Panc1 (cell line): Measurements from ENCODE around the gene MAP2K6. TPM values are rescaled to one million over a fixed set of nuclear protein-coding genes. Genes with fewer than 3 reads are reported as not detected.

Experiments
- ATAC-seq: fragments of 200-7000 bp; cut with Tn5 transposase; 2 replicates; pipeline ENCODE4 v1.9.1; 2020; ENCODE audit warnings: mild to moderate bottlenecking, moderate library complexity
- BruUV-seq: library from RNA; stranded (reverse); fragments of 400-500 nt; replicated peaks from 2 replicates; lab custom pipeline; 2021; lab: Mats Ljungman, UMichigan
- CTCF ChIA-PET: fragments of 300-600 bp; sonication (Branson Sonifier 250); formaldehyde crosslinking; loops from one replicate; lab custom pipeline; 2022; ENCODE audit warnings: antibody characterized with exemption; lab: Charles Lee
- POLR2A ChIA-PET: fragments of 300-600 bp; sonication (Branson Sonifier 250); formaldehyde crosslinking; loops from one replicate; lab custom pipeline; 2022; ENCODE audit warnings: antibody characterized with exemption; lab: Charles Lee
- DNase-seq: peaks from one replicate; pipeline ENCODE4 v3.0.0-alpha.2; 2010; ENCODE audit warnings: low read depth, low spot score
- H3K27ac ChIP-seq: 2 replicates; pipeline ENCODE4 v1.5.1; 2011; ENCODE audit warnings: mild to moderate bottlenecking, low read length, inconsistent platforms
- H3K27me3 ChIP-seq: fragments of 200-500 bp; sonication (Bioruptor generic); 2 replicates; pipeline ENCODE4 v1.6.0; 2014; ENCODE audit warnings: low read length, inconsistent platforms; ENCODE audit not compliant: control insufficient read depth, insufficient read depth
- H3K36me3 ChIP-seq: fragments of 200-500 bp; sonication (Bioruptor generic); 2 replicates; pipeline ENCODE4 v1.5.1; 2014; ENCODE audit warnings: inconsistent platforms, mild to moderate bottlenecking, low read length, moderate library complexity; ENCODE audit not compliant: control insufficient read depth, insufficient read depth
- H3K4me1 ChIP-seq: 2 replicates; pipeline ENCODE4 v1.5.1; 2011; ENCODE audit warnings: inconsistent platforms, mild to moderate bottlenecking, low read length, moderate library complexity; ENCODE audit not compliant: control insufficient read depth, insufficient read depth
- H3K4me3 ChIP-seq, 2 experiments: 2 replicates each; pipeline ENCODE4 v1.5.1; 2011 to 2012; ENCODE audit warnings: low read depth in 2 of 2, low read length in 2 of 2, mild to moderate bottlenecking in 2 of 2, inconsistent platforms in 1 of 2, moderate library complexity in 1 of 2
- H3K9me3 ChIP-seq: fragments of 200-500 bp; sonication (Bioruptor generic); 2 replicates; pipeline ENCODE4 v1.5.1; 2014; ENCODE audit warnings: low read depth, mild to moderate bottlenecking, inconsistent platforms, low read length, moderate library complexity; ENCODE audit not compliant: control insufficient read depth, insufficient read depth
- POLR2AphosphoS5 ChIP-seq: IDR thresholded peaks from 2 replicates; pipeline ENCODE4 v1.6.1; 2012; ENCODE audit warnings: mild to moderate bottlenecking, low read depth, low read length, moderate library complexity
- SIN3A ChIP-seq: IDR thresholded peaks from 2 replicates; pipeline ENCODE4 v1.6.1; 2012; ENCODE audit warnings: low read depth, mild to moderate bottlenecking, low read length, moderate library complexity, borderline replicate concordance; ENCODE audit not compliant: insufficient read depth
- TCF7L2 ChIP-seq: IDR thresholded peaks from 2 replicates; pipeline ENCODE4 v1.6.1; 2011; ENCODE audit warnings: mild to moderate bottlenecking, low read depth, low read length, inconsistent platforms
- in situ Hi-C: cut with HindIII; loops from 2 replicates; pipeline ENCODE4 v1.10.0; 2016; ENCODE audit warnings: low sequenced_read_pairs, low pct_unique_long_range_greater_than_20kb
- intact Hi-C: fragments of 100-400 bp; cut with micrococcal nuclease; formaldehyde crosslinking; loops from one replicate; pipeline ENCODE4 v1.10.0; 2022; ENCODE audit not compliant: unreplicated experiment
- total RNA-seq: library from RNA; stranded (reverse); gene quantifications from one replicate; pipeline ENCODE4 v1.2.1, GENCODE V29; 2021; ENCODE audit not compliant: unreplicated experiment
- TF ChIP-seq, protein P1 (sequence below): fragments of 450-650 bp; IDR thresholded peaks from 2 replicates; pipeline ENCODE4 v1.5.1; 2017; ENCODE audit warnings: mild to moderate bottlenecking
- TF ChIP-seq, protein P2 (sequence below), 2 experiments: IDR thresholded peaks; 2 replicates each; pipeline ENCODE4 v1.6.1; 2011 to 2012; ENCODE audit warnings: low read depth in 2 of 2, control low read depth in 1 of 2, low read length in 1 of 2, mild to moderate bottlenecking in 1 of 2, moderate library complexity in 1 of 2; ENCODE audit not compliant: insufficient read depth in 1 of 2

The MAP2K6 gene
- total RNA-seq, 1 experiment from 2014 or later, result 11.8 TPM

GRCh38 chr17:69466451-69466850 lies 52.0 kb downstream of the MAP2K6 start:
- Histone ChIP-seq H3K36me3 (no peaks in the 10 kb centered on the region), H3K4me1 (no peaks in the 10 kb centered on the region), H3K27me3 (no peaks in the 10 kb centered on the region), H3K27ac (no peak overlapping the region), H3K9me3 (no peaks in the 10 kb centered on the region), H3K4me3 (no peak overlapping the region)
- in situ Hi-C loops (no loop called here), intact Hi-C loops (no loop called here)
- ChIA-PET CTCF (no interaction called here), POLR2A (no interaction called here)
- BruUV-seq, result no TSS peak
- ATAC-seq, result no peak
- no peak for TF ChIP-seq TCF7L2
- no peak for TF ChIP-seq POLR2AphosphoS5
- no peak for TF ChIP-seq SIN3A
- TF ChIP-seq, protein P1, sequence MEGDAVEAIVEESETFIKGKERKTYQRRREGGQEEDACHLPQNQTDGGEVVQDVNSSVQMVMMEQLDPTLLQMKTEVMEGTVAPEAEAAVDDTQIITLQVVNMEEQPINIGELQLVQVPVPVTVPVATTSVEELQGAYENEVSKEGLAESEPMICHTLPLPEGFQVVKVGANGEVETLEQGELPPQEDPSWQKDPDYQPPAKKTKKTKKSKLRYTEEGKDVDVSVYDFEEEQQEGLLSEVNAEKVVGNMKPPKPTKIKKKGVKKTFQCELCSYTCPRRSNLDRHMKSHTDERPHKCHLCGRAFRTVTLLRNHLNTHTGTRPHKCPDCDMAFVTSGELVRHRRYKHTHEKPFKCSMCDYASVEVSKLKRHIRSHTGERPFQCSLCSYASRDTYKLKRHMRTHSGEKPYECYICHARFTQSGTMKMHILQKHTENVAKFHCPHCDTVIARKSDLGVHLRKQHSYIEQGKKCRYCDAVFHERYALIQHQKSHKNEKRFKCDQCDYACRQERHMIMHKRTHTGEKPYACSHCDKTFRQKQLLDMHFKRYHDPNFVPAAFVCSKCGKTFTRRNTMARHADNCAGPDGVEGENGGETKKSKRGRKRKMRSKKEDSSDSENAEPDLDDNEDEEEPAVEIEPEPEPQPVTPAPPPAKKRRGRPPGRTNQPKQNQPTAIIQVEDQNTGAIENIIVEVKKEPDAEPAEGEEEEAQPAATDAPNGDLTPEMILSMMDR, result no peak
- TF ChIP-seq, protein P2, sequence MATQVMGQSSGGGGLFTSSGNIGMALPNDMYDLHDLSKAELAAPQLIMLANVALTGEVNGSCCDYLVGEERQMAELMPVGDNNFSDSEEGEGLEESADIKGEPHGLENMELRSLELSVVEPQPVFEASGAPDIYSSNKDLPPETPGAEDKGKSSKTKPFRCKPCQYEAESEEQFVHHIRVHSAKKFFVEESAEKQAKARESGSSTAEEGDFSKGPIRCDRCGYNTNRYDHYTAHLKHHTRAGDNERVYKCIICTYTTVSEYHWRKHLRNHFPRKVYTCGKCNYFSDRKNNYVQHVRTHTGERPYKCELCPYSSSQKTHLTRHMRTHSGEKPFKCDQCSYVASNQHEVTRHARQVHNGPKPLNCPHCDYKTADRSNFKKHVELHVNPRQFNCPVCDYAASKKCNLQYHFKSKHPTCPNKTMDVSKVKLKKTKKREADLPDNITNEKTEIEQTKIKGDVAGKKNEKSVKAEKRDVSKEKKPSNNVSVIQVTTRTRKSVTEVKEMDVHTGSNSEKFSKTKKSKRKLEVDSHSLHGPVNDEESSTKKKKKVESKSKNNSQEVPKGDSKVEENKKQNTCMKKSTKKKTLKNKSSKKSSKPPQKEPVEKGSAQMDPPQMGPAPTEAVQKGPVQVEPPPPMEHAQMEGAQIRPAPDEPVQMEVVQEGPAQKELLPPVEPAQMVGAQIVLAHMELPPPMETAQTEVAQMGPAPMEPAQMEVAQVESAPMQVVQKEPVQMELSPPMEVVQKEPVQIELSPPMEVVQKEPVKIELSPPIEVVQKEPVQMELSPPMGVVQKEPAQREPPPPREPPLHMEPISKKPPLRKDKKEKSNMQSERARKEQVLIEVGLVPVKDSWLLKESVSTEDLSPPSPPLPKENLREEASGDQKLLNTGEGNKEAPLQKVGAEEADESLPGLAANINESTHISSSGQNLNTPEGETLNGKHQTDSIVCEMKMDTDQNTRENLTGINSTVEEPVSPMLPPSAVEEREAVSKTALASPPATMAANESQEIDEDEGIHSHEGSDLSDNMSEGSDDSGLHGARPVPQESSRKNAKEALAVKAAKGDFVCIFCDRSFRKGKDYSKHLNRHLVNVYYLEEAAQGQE (IDR thresholded peaks at IDR 0.05; ENCODE audit: insufficient read depth in 1 of 2, low read depth in 2 of 2, low read length in 1 of 2), result no peak
- no peak for DNase-seq

- TF ChIP-seq, protein P2 (IDR thresholded peaks at IDR 0.05; ENCODE audit: insufficient read depth in 1 of 2, low read depth in 2 of 2, low read length in 1 of 2), result no peak
- TF ChIP-seq, protein P1, result no peak
- TF ChIP-seq SIN3A (no peak), TCF7L2 (no peak), POLR2AphosphoS5 (no peak)
- in situ Hi-C loops (no loop called here), intact Hi-C loops (no loop called here)
- Histone ChIP-seq H3K36me3 (no peaks in the 10 kb centered on the region), H3K4me1 (no peaks in the 10 kb centered on the region), H3K27me3 (no peaks in the 10 kb centered on the region), H3K9me3 (no peaks in the 10 kb centered on the region), H3K27ac (no peak overlapping the region), H3K4me3 (no peak overlapping the region)
- DNase-seq (no peak), ATAC-seq (no peak)
- no TSS peak for BruUV-seq
- CTCF ChIA-PET, result no interaction called here
- POLR2A ChIA-PET, result no interaction called here
These were observed 52.6 kb downstream of the MAP2K6 start for GRCh38 chr17:69466905-69467667.
